Stimulated activated effector memory CD8-positive, alpha-beta T cell treated with anti-CD3 and anti-CD28 coated beads, Interleukin-12 subunit alpha, Interleukin-12 subunit beta, amount 100 ng/mL, for 72 hours (primary cell): ENCODE measurements around the gene PLOD2.

ENCODE experiments used
- ATAC-seq: fragments of 150-1000 bp; cut with Tn5 transposase; 2 replicates; pipeline ENCODE4 v1.10.0; 2021
- DNase-seq, 2 donors: peaks; one replicate each; pipeline ENCODE4 v3.0.0; 2021 to 2022; ENCODE audit warnings: low spot score in 2 of 2
- H3K27ac Mint-ChIP-seq: one replicate; pipeline ENCODE4 v1.8.0; 2022; ENCODE audit warnings: mild to moderate bottlenecking, mixed read lengths
- H3K36me3 Mint-ChIP-seq: one replicate; pipeline ENCODE4 v1.8.0; 2022; ENCODE audit warnings: mild to moderate bottlenecking, mixed read lengths
- H3K4me1 Mint-ChIP-seq: one replicate; pipeline ENCODE4 v1.8.0; 2022; ENCODE audit warnings: mixed read lengths
- H3K4me3 Mint-ChIP-seq: one replicate; pipeline ENCODE4 v1.8.0; 2022; ENCODE audit warnings: mild to moderate bottlenecking, mixed read lengths
- H3K9me3 Mint-ChIP-seq: one replicate; pipeline ENCODE4 v1.8.0; 2022; ENCODE audit warnings: mixed read lengths

PLOD2 gene

DNA sequence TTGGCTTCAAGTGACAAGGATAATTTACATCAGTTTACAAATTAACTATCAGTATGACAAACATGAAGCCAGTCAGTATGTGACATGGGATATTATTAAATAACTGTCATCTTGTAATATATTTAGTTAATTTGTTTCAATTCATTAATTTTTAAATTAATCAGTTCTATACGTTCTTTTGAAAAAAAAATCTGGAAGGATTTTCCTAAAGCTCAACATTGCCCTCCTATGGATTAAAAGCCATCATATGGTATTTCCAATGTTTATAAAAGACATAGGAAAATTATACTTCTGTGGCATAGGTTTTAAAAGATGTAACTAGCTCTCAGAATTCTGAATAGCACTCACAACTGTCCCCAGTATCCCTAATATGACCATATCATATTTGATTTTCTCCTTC lies 134.4 kb downstream of the PLOD2 start:
- Mint-ChIP-seq H3K4me1 (no peaks in the 10 kb centered on the region), H3K27ac (no peak overlapping the region), H3K36me3 (no peaks in the 10 kb centered on the region)

GRCh38 chr3:146024260-146024659 lies 136.7 kb downstream of the PLOD2 start:
- Mint-ChIP-seq H3K4me1 (no peaks in the 10 kb centered on the region), H3K4me3 (no peak overlapping the region), H3K36me3 (no peaks in the 10 kb centered on the region), H3K9me3 (peaks cover 4% of the 10 kb centered on the region), H3K27ac (no peak overlapping the region)
- DNase-seq (no peak), ATAC-seq (no peak)

More for the DNA sequence above, 134.4 kb downstream of the PLOD2 start:
- ATAC-seq = no peak
- no peak for DNase-seq
- H3K4me3 Mint-ChIP-seq = no peak overlapping the region
- H3K9me3 Mint-ChIP-seq = peaks cover 11% of the 10 kb centered on the region

DNA sequence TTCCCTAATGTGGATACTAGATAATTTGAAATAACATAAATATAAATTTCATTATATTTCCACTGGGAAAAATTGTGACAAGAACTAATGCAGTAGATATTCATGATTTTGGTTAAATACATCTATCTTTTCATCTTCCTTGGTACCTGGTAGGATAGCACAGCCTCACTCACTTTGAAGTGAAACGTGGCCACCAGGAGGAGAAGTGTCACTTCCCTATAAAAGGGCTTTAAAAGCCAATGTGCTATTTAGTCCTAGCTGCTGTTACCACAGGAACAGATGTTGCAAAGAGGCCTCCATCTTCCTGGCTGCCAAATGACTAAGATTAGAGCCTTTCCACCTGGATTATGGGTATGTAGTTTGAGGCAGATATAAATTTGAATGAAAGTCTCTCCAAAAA lies 140.0 kb downstream of the PLOD2 start:
- Mint-ChIP-seq H3K27ac (no peak overlapping the region), H3K36me3 (no peaks in the 10 kb centered on the region), H3K9me3 (peaks cover 15% of the 10 kb centered on the region), H3K4me1 (no peaks in the 10 kb centered on the region), H3K4me3 (no peak overlapping the region)
- DNase-seq (no peak), ATAC-seq (no peak)

GRCh38 chr3:146019508-146019907 lies 141.5 kb downstream of the PLOD2 start:
- no peak overlapping the region for H3K27ac Mint-ChIP-seq
- no peak for ATAC-seq

More at GRCh38 chr3:146019508-146019907, 141.5 kb downstream of the PLOD2 start:
- Mint-ChIP-seq H3K4me1 (no peaks in the 10 kb centered on the region), H3K9me3 (peaks cover 21% of the 10 kb centered on the region), H3K4me3 (no peak overlapping the region), H3K36me3 (no peaks in the 10 kb centered on the region)
- no peak for DNase-seq
